AG09319 (cell line): ENCODE measurements around the gene NR1I2.

Source experiments
- DNase-seq: peaks from one replicate; pipeline ENCODE4 v3.0.0-alpha.2; 2010; ENCODE audit warnings: low read depth; ENCODE audit errors: extremely low read depth
- CTCF ChIP-seq: IDR thresholded peaks from 2 replicates; pipeline ENCODE4 v1.5.1; 2011; ENCODE audit warnings: low read depth, mild to moderate bottlenecking, inconsistent platforms, low read length, moderate library complexity

NR1I2 gene

GRCh38 chr3:119817583-119818363, 35.9 kb downstream of the NR1I2 start:
- no peak for DNase-seq
- TF ChIP-seq CTCF = no peak

- TF ChIP-seq CTCF = no peak
- DNase-seq = no peak
Measured at GRCh38 chr3:119818937-119819336, 37.0 kb downstream of the NR1I2 start.

- TF ChIP-seq CTCF = no peak
- DNase-seq = no peak
Measured at GRCh38 chr3:119819806-119820205, 37.9 kb downstream of the NR1I2 start.

GRCh38 chr3:119825820-119826219, 43.9 kb downstream of the NR1I2 start:
- no peak for TF ChIP-seq CTCF
- DNase-seq = no peak

GRCh38 chr3:119826711-119827608, 45.1 kb downstream of the NR1I2 start:
- no peak for DNase-seq
- TF ChIP-seq CTCF = no peak

GRCh38 chr3:119829420-119829819, 47.5 kb downstream of the NR1I2 start:
- no peak for DNase-seq
- TF ChIP-seq CTCF = no peak

GRCh38 chr3:119831022-119831421, 49.1 kb downstream of the NR1I2 start:
- no peak; the same call in 1 of the 2 replicates for TF ChIP-seq CTCF
- no peak for DNase-seq
